ENCODE data around the gene MYL12B. TPM values are rescaled to one million over a fixed set of nuclear protein-coding genes. Genes with fewer than 3 reads are reported as not detected.

Gene MYL12B
- total RNA-seq, 3 donors from 2014 or later (not counting 1 experiment from before 2014, with no cell fraction given) = 204 to 214 (median 210) TPM

GRCh38 chr18:3238742-3239141, 23.2 kb upstream of the MYL12B start:
- H3K27ac Mint-ChIP-seq = no peak overlapping the region
- DNase-seq = no peak
- H3K27me3 ChIP-seq (ENCODE audit: control insufficient read depth, insufficient read depth, low read length) = no peaks in the 10 kb centered on the region
- peaks cover 0 to 9% of the 10 kb centered on the region in 2 donors for H3K4me1 Mint-ChIP-seq
- H3K4me3 Mint-ChIP-seq = no peak overlapping the region
- intact Hi-C loops (cut with micrococcal nuclease) = no loop called here
- H3K9me3 ChIP-seq (ENCODE audit: control insufficient read depth, insufficient read depth, low read length) = peaks cover 3% of the 10 kb centered on the region
- ATAC-seq = no peak
- WGBS (ENCODE audit: insufficient coverage) = 98% methylated on average over 2 of the region's 2 CpGs
- no peak overlapping the region for H3K4me3 ChIP-seq (ENCODE audit: low read length)
- H3K27me3 Mint-ChIP-seq (ENCODE audit: low read depth in 2 of 2) = no peaks in the 10 kb centered on the region
- no peaks in the 10 kb centered on the region for H3K4me1 ChIP-seq (ENCODE audit: control insufficient read depth, insufficient read depth, low read length)
- H3K9me3 Mint-ChIP-seq = no peaks in the 10 kb centered on the region
- H3K36me3 Mint-ChIP-seq = no peaks in the 10 kb centered on the region
- H3K36me3 ChIP-seq (ENCODE audit: control insufficient read depth, insufficient read depth, low read length) = no peaks in the 10 kb centered on the region
- H3K27ac ChIP-seq (ENCODE audit: low read length) = no peak overlapping the region
- TF ChIP-seq, protein P1, sequence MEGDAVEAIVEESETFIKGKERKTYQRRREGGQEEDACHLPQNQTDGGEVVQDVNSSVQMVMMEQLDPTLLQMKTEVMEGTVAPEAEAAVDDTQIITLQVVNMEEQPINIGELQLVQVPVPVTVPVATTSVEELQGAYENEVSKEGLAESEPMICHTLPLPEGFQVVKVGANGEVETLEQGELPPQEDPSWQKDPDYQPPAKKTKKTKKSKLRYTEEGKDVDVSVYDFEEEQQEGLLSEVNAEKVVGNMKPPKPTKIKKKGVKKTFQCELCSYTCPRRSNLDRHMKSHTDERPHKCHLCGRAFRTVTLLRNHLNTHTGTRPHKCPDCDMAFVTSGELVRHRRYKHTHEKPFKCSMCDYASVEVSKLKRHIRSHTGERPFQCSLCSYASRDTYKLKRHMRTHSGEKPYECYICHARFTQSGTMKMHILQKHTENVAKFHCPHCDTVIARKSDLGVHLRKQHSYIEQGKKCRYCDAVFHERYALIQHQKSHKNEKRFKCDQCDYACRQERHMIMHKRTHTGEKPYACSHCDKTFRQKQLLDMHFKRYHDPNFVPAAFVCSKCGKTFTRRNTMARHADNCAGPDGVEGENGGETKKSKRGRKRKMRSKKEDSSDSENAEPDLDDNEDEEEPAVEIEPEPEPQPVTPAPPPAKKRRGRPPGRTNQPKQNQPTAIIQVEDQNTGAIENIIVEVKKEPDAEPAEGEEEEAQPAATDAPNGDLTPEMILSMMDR (IDR thresholded peaks at IDR 0.05) = no peak

- 75% methylated on average over 1 of the region's 1 CpG for WGBS (ENCODE audit: insufficient coverage)
- Histone ChIP-seq H3K9me3 (ENCODE audit: control insufficient read depth, insufficient read depth, low read length) (peaks cover 3% of the 10 kb centered on the region), H3K36me3 (ENCODE audit: control insufficient read depth, insufficient read depth, low read length) (peaks cover 1% of the 10 kb centered on the region), H3K27me3 (ENCODE audit: control insufficient read depth, insufficient read depth, low read length) (no peaks in the 10 kb centered on the region), H3K4me1 (ENCODE audit: control insufficient read depth, insufficient read depth, low read length) (peaks cover 31% of the 10 kb centered on the region), H3K4me3 (ENCODE audit: low read length) (no peak overlapping the region), H3K27ac (ENCODE audit: low read length) (no peak overlapping the region)
- Mint-ChIP-seq H3K27me3 (ENCODE audit: low read depth in 2 of 2) (no peaks in the 10 kb centered on the region), H3K9me3 (no peaks in the 10 kb centered on the region), H3K4me3 (peak overlapping the region; percentile 98), H3K4me1 (peaks cover 45 to 46% of the 10 kb centered on the region in 2 donors), H3K36me3 (no peaks in the 10 kb centered on the region), H3K27ac (peak overlapping the region; percentile 88)
- DNase-seq = no peak
- no peak for ATAC-seq
- intact Hi-C loops (cut with micrococcal nuclease) = loop anchor here (5.0 kb wide), 1 partner anchor 263 kb away; no protein-coding TSS in a partner anchor
- TF ChIP-seq, protein P1 (IDR thresholded peaks at IDR 0.05) = no peak
These were observed 16.8 kb upstream of the MYL12B start for GRCh38 chr18:3245185-3245564.

DNA sequence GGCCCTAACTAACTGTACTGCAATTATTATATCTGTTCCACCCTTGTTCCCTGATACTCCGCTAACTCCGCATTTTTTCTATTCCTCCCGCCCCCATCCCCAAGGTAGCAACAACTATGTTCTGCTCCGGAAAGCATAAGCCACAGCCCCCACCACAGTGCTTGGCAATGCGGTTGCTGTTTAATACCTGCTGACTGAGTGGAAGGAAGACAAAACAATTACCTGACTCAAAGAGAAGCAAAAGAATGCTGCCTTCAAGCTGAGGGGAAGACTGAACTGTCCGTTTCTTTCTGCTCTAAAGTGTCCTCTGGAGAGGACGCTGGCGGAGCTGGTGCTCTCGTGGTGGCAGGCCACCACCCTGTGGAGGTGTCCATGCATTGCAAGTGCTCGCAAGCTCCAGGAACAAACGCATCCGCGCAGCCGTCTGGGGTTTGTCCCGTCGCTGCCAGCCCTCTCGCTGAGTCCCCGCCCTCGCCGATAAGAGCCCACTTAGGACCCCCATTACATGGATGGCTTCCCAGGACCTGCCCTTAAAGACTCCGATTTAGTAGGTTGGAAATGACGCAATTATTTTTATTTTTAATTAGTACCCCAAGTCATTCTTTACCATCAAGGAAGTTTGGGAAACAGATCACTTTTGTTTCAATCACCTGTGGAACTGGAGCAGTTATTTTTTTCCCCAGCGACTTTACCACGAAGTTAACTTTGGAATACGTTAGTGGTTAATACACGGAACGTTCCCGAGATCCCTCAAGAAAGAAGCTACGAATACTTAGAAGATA, 15.9 kb upstream of the MYL12B start:
- H3K4me3 Mint-ChIP-seq = peak overlapping the region; percentile 98

More for the DNA sequence above, 15.9 kb upstream of the MYL12B start:
- WGBS (ENCODE audit: insufficient coverage) = 2% methylated on average over 29 of the region's 29 CpGs
- H3K27ac ChIP-seq (ENCODE audit: low read length) = peak overlapping the region; percentile 85
- Mint-ChIP-seq H3K27ac (peak overlapping the region; percentile 88), H3K27me3 (ENCODE audit: low read depth in 2 of 2) (no peaks in the 10 kb centered on the region), H3K9me3 (no peaks in the 10 kb centered on the region), H3K36me3 (peaks cover 7% of the 10 kb centered on the region), H3K4me1 (peaks cover 49 to 52% of the 10 kb centered on the region in 2 donors)
- DNase-seq (peak; percentile 73 to 88), ATAC-seq (peak; percentile 65 to 84 (median 68))
- H3K9me3 ChIP-seq (ENCODE audit: control insufficient read depth, insufficient read depth, low read length) = peaks cover 3% of the 10 kb centered on the region
- TF ChIP-seq, protein P1 (IDR thresholded peaks at IDR 0.05) = peak; percentile 81
- peaks cover 31% of the 10 kb centered on the region for H3K4me1 ChIP-seq (ENCODE audit: control insufficient read depth, insufficient read depth, low read length)
- no peaks in the 10 kb centered on the region for H3K27me3 ChIP-seq (ENCODE audit: control insufficient read depth, insufficient read depth, low read length)
- intact Hi-C loops (cut with micrococcal nuclease) = loop anchor here (1.0 to 5.0 kb wide), 5 partner anchors 95 to 314 kb away; partner anchors contain the start of gene LPIN2
- peaks cover 6% of the 10 kb centered on the region for H3K36me3 ChIP-seq (ENCODE audit: control insufficient read depth, insufficient read depth, low read length)
- peak overlapping the region; percentile 95 for H3K4me3 ChIP-seq (ENCODE audit: low read length)

Measured in natural killer cell (primary cell).